ENCODE data around the gene CCDC51. TPM values are rescaled to one million over a fixed set of nuclear protein-coding genes. Genes with fewer than 3 reads are reported as not detected.
"Not testable (repeated sequence)": the region's sequence is repeated elsewhere in the genome, so short reads cannot be mapped to it uniquely, and the experiment has no call there.

Gene CCDC51
- total RNA-seq, 1 experiment from 2014 or later: 59.5 TPM

GRCh38 chr3:48402281-48402732 is 37.6 kb downstream of the CCDC51 start:
- TF ChIP-seq CTCF (IDR thresholded peaks at IDR 0.05; ENCODE audit: insufficient read depth in 1 of 2, low read depth in 1 of 2, low read length in 1 of 2, severe bottlenecking in 1 of 2, unreplicated experiment in 1 of 2): no peak
- H3K27me3 ChIP-seq (replicated peaks; ENCODE audit: control insufficient read depth, insufficient read depth, low read length): no peaks in the 10 kb centered on the region
- no peak overlapping the region for H3K4me3 Mint-ChIP-seq (ENCODE audit: unreplicated experiment)
- peak overlapping the region; percentile 35 for H3K27ac Mint-ChIP-seq (ENCODE audit: unreplicated experiment)
- no peaks in the 10 kb centered on the region for H3K9me3 Mint-ChIP-seq (ENCODE audit: unreplicated experiment)
- H3K36me3 Mint-ChIP-seq (ENCODE audit: insufficient read depth, unreplicated experiment): peaks cover 65% of the 10 kb centered on the region
- intact Hi-C loops (cut with micrococcal nuclease; ENCODE audit: unreplicated experiment): no loop called here
- H3K4me3 ChIP-seq (ENCODE audit: low read depth, low read length): no peak overlapping the region
- no peaks in the 10 kb centered on the region for H3K27me3 Mint-ChIP-seq (ENCODE audit: insufficient read depth, unreplicated experiment)
- POLR2A ChIA-PET: no interaction called here
- no peaks in the 10 kb centered on the region for H3K9me3 ChIP-seq
- H3K4me1 Mint-ChIP-seq (ENCODE audit: low read depth, unreplicated experiment): peaks cover 11% of the 10 kb centered on the region
- CTCF ChIA-PET: interaction anchor here (0.8 to 12.8 kb wide), 2 partner anchors 17 to 33 kb away, joined by 3 to 405 read pairs; no protein-coding TSS in a partner anchor
- H3K36me3 ChIP-seq (ENCODE audit: control insufficient read depth, insufficient read depth, low read length): peaks cover 2% of the 10 kb centered on the region
- DNase-seq: peak in 1 of 2 experiments; percentile 23
- no TSS peak for BruUV-seq (replicated peaks)
- no peaks in the 10 kb centered on the region for H3K4me1 ChIP-seq

GRCh38 chr3:48401434-48401901 is 38.5 kb downstream of the CCDC51 start:
- not testable (repeated sequence) for DNase-seq; H3K27me3 ChIP-seq (replicated peaks; ENCODE audit: control insufficient read depth, insufficient read depth, low read length); H3K4me1 ChIP-seq; H3K36me3 ChIP-seq (ENCODE audit: control insufficient read depth, insufficient read depth, low read length); H3K27me3 Mint-ChIP-seq (ENCODE audit: insufficient read depth, unreplicated experiment); H3K9me3 Mint-ChIP-seq (ENCODE audit: unreplicated experiment); H3K4me3 Mint-ChIP-seq (ENCODE audit: unreplicated experiment); H3K4me3 ChIP-seq (ENCODE audit: low read depth, low read length); H3K27ac Mint-ChIP-seq (ENCODE audit: unreplicated experiment); BruUV-seq (replicated peaks); H3K9me3 ChIP-seq
- ChIA-PET CTCF (interaction anchor here (0.6 to 12.8 kb wide), 28 partner anchors 9 to 1517 kb away, joined by 3 to 405 read pairs (median 6); partner anchors contain the start of genes ATRIP, CCDC51, CDC25A and FBXW12), POLR2A (interaction anchor here (1.0 to 2.0 kb wide), 4 partner anchors 32 to 45 kb away, joined by 7 to 22 read pairs (median 8); partner anchors contain the start of genes ATRIP, CCDC51 and TMA7)
- peaks cover 57% of the 10 kb centered on the region for H3K36me3 Mint-ChIP-seq (ENCODE audit: insufficient read depth, unreplicated experiment)
- peaks cover 11% of the 10 kb centered on the region for H3K4me1 Mint-ChIP-seq (ENCODE audit: low read depth, unreplicated experiment)
- intact Hi-C loops (cut with micrococcal nuclease; ENCODE audit: unreplicated experiment): loop anchor here (1.0 to 2.0 kb wide), 3 partner anchors 35 to 169 kb away; no protein-coding TSS in a partner anchor

GRCh38 chr3:48400824-48401433 is 39.0 kb downstream of the CCDC51 start:
- TF ChIP-seq CTCF (IDR thresholded peaks at IDR 0.05; ENCODE audit: insufficient read depth in 1 of 2, low read depth in 1 of 2, low read length in 1 of 2, severe bottlenecking in 1 of 2, unreplicated experiment in 1 of 2): peak; percentile 73 to 87
- no peaks in the 10 kb centered on the region for H3K4me1 ChIP-seq
- Mint-ChIP-seq H3K4me3 (ENCODE audit: unreplicated experiment) (no peak overlapping the region), H3K36me3 (ENCODE audit: insufficient read depth, unreplicated experiment) (peaks cover 52% of the 10 kb centered on the region), H3K27me3 (ENCODE audit: insufficient read depth, unreplicated experiment) (no peaks in the 10 kb centered on the region), H3K9me3 (ENCODE audit: unreplicated experiment) (no peaks in the 10 kb centered on the region), H3K4me1 (ENCODE audit: low read depth, unreplicated experiment) (peaks cover 11% of the 10 kb centered on the region), H3K27ac (ENCODE audit: unreplicated experiment) (peak overlapping the region; percentile 63)
- H3K4me3 ChIP-seq (ENCODE audit: low read depth, low read length): no peak overlapping the region
- H3K36me3 ChIP-seq (ENCODE audit: control insufficient read depth, insufficient read depth, low read length): peaks cover 2% of the 10 kb centered on the region
- TSS peak; percentile 6 for BruUV-seq (replicated peaks)
- intact Hi-C loops (cut with micrococcal nuclease; ENCODE audit: unreplicated experiment): loop anchor here (1.0 to 2.0 kb wide), 3 partner anchors 35 to 168 kb away; no protein-coding TSS in a partner anchor
- H3K9me3 ChIP-seq: no peaks in the 10 kb centered on the region
- H3K27me3 ChIP-seq (replicated peaks; ENCODE audit: control insufficient read depth, insufficient read depth, low read length): no peaks in the 10 kb centered on the region
- ChIA-PET CTCF (interaction anchor here (0.6 to 12.8 kb wide), 28 partner anchors 10 to 1517 kb away, joined by 3 to 405 read pairs (median 6); partner anchors contain the start of genes ATRIP, CCDC51, CDC25A and FBXW12), POLR2A (interaction anchor here (0.8 to 2.0 kb wide), 5 partner anchors 33 to 133 kb away, joined by 3 to 22 read pairs (median 7); partner anchors contain the start of genes ATRIP, CCDC51 and TMA7)
- DNase-seq: peak; percentile 75 to 76
